GM21717 (cell line): ENCODE results near the gene ARL11.

ENCODE experiments used
- ATAC-seq: cut with Tn5 transposase; IDR thresholded peaks from one replicate; pipeline ENCODE4 v1.9.1; 2021; ENCODE audit warnings: mild to moderate bottlenecking, moderate library complexity; ENCODE audit not compliant: unreplicated experiment

The ARL11 gene

DNA sequence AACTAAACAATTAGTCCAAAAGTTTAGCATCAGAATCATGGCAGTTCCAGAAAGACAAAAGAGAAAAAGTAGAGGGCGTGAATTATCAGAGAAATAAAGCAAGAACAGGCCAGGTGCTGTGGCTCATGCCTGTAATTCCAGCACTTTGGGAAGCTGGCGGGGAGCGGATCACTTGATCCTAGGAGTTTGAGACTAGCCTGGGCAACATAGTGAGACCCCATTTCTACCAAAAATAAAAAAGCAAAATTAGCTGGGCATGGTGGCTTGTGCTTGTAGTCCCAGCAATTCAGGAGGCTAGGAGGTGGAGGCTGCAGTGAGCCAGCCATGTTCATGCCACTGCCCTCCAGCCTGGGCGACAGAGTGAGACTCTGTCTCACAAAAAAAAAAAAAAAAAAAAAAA lies 18.4 kb downstream of the ARL11 start:
- no peak for ATAC-seq

DNA sequence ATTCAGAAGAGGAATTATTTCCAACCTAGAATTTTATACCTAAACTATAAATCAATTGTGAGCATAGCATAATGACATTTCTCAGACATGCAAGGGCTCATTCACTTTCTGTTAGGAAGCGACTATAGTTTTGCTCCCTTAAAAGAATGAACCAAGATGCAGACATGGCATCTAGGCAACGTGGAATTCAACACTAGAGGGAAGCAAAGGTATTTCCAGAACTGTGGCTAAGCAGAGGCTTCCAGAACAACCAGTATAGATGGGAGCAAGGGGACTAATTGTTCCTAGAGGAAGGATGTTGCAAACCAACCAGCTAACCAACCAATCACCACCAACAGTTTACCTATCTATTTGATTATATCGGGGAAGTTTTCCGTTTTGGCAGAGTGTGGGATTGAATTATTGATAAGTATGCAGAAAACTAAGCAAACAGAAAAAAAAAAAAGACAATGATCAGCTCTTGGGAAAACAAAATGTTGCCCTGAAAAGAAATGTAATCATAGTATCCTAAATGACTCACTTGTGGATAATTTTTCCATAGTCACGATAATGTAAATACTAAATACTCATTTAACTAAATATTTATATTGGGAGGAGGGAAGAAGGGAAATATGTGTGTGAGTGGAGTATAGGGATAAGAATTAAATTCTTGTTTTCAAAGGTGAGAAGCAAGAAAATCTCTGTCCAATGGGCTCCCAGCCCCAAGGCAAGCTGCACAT lies 21.1 kb downstream of the ARL11 start:
- no peak for ATAC-seq

DNA sequence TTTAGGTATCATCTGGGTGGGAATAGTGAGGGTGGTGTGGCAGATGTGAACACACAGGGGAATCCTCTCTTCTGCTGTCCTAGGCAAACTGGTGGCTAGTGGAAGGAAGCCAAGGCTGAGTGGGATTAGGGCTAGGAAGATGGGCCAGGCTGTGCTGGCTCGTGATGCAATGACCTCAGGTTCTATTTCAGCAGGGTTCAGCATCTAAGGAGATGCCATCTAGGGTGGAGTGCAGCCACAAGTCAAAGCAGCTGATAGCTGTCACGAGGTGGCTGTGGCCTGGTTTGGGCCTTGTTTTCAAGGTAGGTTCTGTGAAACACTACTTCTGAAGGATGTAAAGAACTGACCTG lies 21.6 kb downstream of the ARL11 start:
- no peak for ATAC-seq

DNA sequence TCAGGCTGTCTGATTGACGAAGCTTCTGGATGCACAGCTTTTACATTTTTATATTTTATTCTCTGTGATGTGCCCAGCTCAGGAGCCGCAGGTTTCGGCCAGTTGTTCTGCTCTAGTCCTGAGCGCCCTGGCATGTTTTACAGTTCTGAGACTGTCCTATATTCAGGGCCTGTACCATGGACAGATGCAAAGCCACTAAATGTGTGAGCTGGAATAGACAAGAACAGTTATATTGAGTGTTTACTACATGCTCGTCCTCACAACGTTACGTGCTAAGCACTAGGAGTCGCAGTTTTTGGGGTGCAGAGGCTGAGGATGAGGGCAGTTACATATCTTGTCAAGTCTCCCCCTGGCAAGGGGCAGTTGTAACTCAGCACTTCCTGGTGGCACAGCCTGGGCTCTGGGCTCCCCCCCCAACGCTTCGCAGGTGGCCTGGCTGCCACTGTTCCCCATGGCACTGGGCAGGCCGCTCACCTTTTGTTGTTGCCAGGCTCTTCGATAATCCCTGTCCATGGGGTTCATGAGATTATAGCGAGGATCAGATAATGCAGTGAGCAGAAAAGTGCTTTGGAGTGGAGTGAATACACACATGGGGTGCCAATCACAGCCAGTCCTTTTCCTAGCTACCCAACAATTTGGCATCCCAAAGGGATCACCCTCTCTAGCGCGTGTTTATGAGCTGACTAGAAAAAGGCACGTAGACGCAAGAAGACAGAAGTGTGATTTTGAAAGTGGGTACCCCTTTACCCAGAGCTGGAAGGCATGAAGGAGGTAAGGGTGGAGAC lies 23.5 kb downstream of the ARL11 start:
- no peak for ATAC-seq

DNA sequence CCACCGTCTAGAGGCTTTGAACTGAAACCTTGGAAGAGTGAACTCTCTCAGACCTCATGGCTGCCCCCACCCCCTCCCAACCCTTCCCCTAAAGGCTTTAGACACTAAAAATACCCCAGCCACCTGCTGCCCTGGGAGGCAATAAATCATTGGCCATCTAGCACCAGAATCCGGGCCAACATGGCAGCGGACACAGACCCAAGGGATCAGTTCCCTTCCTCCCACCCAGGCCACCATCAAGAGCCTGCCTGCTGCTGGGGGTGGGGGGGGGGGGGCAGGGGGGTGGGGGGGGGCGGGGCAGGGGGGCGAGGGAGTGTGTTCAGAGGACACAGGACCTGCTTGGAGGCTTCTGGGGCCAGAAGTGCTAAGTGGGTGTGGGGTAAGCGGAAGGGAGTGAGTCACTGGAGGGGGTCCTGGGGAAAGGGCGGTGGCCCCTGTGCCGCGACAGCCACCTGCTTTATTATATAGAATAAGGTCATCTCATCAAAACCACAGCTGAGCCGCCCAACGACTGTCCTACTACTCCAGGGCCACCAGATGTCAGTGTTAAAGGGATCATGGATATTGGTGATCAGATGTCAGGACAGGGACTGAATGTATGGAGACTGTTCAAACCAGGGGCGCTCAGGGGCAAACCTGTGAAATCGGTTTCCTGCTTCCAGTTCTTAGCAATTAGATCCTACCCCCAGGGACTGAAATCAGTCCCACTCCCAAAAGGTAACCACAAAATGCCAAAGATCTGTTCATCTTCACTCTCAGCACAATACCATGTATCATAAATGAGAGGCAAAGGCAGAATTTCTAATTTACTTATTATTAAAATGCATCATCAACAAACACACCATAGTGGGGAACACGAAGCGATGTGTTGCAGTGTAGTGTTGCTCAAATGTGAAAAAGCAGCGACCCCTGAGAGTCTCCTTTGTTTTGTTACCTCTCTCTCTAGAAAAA lies 24.3 kb downstream of the ARL11 start:
- ATAC-seq, result no peak

DNA sequence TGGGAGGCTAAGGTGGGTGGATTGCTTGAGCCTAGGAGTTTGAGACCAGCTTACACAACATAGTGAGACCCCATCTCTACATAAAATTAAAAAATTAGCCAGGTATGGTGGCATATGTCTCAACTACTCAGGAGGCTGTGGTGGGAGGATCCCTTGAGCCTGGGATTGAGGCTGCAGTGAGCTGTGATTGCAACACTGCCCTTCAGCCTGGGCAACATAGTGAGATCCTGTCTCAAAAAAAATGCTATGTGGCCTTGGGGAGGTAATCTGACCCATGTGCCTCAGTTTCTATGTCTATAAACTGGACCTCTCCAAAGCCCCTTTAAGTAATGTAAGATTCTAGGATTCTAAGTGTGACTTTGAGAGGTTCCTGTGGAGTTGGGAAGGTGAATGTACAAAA lies 25.2 kb downstream of the ARL11 start:
- no peak for ATAC-seq

DNA sequence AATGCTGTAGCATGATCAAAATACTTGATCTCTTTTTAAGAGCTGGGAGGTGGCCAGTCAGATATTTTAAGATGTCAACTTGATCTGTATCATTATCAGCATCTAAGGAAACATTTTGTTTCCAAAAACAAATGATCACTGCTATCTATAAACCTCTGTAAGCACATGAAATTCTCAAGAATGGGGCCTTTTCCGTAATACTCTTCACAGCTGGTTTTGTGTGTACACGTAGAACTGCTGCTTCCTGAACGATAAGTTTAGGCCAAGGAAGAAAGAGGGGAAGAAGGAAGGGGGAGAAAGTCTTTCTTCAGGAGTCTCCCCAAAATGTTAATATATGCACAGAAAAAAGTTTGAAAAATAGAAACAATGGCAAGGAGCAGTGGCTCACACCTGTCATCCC lies 25.7 kb downstream of the ARL11 start:
- no peak for ATAC-seq

DNA sequence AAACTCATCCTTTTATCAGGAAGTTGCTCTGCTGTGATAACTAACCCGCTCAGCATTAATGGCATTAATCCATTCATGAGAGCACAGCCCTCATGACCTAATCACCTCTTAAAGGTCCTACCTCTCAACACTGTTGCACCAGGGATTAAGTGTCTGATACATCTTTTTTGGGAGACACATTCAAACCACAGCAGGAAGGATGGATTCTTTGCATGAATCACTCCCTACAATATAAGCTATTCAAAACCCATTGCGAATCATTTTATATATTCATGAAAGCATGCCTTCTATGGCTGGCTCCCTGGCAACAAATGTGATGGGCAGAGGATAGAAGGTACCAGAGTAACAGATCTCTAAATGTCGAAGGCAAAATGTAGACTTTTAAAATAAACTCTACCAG lies 27.6 kb downstream of the ARL11 start:
- no peak for ATAC-seq

DNA sequence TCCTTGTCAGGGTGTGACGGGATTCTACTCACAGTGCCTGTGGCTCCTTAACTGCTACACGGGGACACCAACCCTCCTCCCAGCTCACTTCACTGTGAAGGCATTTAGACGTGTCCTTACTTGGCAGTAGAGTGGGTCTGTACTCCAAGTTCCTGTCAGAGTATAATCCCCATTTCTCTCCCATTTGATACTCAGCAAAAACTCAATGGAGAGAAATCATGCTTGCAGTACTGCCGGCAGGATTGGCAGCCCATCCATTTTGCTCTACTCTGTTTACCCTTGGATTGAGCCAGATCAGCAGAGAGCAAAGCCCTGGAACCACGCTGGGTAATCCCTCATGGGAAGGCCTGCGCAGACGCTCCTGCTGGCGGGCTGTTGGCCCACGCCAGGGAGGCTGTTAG lies 28.9 kb downstream of the ARL11 start:
- no peak for ATAC-seq

DNA sequence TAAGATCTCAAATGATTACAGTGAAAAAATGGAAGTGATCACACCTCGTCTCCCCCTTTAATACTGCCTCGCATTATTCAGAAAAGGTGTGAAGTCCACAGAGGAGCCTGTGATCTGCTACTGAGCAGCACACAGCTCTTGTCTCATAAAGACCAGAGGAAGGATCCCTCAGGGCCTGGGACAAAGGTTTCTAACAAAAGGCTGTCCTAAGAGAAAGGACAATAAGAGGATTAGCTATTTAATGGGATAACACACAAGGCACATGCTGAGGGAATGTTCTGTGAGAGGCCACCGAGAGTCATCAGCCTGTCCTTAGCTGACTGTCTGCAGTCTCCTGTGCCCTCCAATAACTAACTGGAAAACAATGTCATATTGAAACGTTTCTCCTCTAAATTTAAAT lies 36.3 kb downstream of the ARL11 start:
- no peak for ATAC-seq

DNA sequence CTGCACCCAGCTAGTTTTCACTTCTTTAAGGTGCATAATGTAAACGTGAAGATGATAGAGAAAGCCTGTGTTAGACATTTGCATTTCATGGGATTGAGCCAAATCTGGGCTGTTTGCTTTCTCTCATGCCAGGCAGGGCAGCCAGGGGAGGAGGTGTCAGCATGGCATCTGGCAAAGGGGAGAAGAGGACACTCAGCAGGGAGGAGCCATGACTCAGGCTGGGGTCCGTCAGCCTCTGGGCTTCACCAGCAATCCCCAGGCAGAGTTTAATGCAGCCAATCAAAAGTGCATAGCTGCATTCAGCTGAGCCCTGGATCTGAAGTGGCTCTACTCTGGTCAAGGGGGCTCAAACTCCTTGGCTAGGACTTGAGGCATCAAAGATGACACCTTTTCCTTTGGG lies 39.5 kb downstream of the ARL11 start:
- ATAC-seq, result no peak

DNA sequence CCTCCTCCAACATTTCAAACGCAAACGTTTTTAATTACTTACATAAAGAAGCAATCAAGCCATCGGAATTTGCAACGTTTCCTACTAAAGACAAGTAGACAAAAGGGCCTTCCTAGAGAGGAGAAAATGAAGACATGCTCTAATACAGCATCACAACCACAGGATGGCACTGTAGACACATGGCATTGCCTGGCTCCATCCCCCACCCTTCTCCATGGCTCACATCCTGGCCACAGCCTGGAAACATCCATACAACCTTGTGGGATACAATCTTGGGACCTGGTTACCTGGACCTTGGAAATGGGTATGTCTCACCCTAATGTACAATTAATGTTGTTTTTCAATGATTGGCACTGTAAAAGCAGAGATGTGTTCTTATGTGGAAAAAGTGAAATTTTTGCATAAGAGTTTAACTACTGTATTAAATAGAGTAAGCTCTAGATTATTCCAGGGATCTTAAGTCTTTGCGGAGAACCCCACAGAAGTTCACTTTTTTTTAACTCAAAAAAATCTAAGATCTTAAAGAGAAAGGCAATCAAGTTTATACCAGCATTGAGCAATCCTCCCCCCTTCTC lies 41.5 kb downstream of the ARL11 start:
- no peak for ATAC-seq

DNA sequence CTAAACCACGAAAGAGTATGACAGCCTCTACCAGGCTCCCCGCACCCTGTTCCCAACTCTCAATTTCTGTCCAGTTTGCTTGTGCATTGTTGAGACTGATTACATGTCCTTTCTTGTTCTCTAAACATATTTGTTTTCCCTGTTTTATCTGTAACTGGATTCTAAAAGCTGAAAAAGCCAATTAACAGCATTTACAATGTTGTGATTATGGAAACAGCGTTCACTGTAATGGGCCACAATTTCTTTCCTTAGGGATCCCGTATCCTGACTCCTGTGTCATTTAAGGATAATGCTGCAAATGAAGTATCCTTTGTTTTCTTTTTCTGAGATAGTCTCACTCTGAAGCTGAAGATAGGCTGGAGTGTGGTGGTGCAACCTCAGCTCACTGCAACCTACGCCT lies 42.5 kb downstream of the ARL11 start:
- ATAC-seq, result no peak

DNA sequence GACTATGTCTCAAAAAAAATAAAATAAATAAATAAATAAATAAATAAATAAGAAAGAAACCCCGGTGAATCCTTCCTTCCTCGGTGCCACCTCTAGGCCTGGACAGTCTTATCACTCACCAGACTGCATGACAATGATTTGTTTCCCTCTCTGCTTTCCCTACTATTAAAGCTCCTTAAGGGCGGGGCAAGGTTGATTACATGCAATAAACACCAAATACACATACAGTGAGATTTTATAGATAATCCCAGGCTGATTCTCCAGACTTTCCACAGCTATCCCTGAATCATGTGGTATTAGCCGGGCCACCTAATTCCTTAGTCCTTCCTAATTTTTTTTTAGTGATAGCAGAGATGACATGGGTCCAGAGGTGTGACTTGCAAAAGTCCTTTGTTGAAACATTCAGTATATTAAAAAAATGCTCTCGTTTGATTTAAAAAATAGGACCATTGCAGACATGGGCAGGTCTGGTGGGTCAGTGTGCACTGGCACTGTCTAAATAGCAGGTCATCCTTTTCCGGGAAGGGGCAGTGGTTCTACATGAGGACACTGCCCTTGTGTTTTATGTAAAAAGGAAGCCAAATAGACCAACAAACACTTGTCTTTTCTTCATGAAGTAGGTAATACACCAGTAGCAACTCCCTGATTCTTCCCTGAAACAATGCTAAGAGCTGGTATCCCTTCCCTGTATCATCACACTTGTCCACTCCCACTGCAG lies 48.4 kb downstream of the ARL11 start:
- no peak for ATAC-seq

DNA sequence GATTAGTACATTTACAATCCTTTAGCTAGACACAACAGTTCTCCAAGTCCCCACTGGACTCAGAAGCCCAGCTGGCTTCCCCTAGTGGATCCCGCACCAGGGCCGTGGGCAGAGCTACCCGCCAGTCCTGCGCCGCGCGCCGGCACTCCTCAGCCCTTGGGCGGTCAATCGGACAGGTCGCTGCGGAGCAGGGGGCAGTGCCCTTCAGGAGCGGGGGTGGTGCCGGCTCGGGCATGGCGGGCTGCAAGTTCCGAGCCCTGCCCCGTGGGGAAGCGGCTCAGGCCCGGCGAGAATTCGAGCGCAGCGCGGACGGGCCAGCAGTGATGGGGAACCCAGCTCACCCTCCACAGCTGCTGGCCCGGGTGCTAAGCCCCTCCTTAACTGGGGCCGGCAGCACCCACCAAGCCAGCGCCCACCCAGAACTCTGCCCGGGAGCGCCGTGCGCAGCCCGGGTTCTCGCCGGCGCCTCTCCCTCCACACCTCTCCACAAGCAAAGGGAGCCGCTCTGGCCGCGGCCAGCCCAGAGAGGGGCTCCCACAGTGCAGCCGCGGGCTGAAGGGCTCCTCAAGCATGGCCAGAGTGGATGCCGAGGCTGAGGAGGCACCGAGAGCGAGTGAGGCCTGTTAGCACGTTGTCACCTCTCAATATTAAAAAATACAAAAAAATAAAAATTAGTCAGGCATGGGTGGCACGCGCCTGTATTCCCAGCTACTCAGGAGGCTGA lies 50.0 kb downstream of the ARL11 start:
- no peak for ATAC-seq

DNA sequence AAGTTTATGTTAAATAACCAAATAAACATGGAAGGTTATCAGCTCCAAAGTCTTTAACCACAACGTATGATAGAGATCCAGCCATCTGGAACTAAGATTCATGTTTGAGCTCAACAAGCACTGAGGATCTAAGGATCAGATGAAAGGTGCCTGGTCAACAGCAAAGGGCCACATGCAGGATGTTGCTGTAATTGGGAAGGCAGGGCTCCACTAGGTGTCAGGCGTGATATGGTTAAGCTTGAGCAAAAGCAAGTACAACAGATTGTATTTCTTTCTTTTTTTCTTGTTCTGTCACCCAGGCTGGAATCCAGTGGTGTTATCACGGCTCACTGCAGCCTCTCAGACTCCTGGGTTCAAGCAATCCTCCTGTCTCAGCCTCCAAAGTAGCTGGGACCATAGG lies 50.9 kb downstream of the ARL11 start:
- ATAC-seq, result no peak

DNA sequence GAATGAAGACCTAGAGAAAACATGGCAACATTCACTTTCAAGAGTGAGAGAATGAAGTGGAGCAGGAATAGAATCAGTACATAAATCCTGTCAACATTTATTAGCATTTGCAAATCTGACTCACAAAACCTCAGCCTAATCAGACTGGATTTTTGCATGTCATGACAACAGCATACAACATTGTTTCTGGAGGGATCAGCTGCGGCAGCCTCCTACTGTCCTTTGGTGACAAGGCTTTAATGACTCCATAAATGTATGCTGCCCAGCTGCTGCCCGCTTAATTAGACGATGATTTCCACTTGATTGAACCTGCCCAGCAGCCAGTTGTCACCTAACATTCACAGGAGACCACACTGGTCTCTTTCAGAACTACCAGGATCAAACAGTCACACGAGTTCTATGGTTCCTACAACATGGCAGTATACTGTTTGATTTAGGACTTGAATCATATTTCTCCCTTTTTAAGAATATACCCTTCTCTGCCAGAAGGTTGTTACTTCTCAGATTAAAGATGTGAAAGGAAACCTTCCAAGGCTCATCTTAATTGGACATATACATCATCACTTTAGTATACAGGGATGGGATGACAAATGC lies 53.6 kb downstream of the ARL11 start:
- no peak for ATAC-seq
